Measurements from ENCODE around the gene PODXL. TPM values are rescaled to one million over a fixed set of nuclear protein-coding genes. Genes with fewer than 3 reads are reported as not detected.

The PODXL gene
- polyA plus RNA-seq, 4 donors = 0.67 to 24.2 (median 7.9) TPM

- 76 to 89% (median 84%) methylated on average over 6 of the region's 6 CpGs for WGBS, 3 donors
Observed at GRCh38 chr7:131596785-131597184, 40.4 kb upstream of the PODXL start.

GRCh38 chr7:131595699-131596098 is 39.3 kb upstream of the PODXL start:
- no peak overlapping the region for H3K27ac ChIP-seq (ENCODE audit: low read depth in 1 of 3, low read length in 2 of 3)
- WGBS, 3 donors = 88 to 90% (median 88%) methylated on average over 4 of the region's 4 CpGs
- DNase-seq (no peak), FAIRE-seq (no peak)
- no peaks in the 10 kb centered on the region for H3K27me3 ChIP-seq (ENCODE audit: control insufficient read depth in 3 of 3, insufficient read depth in 3 of 3, low read length in 3 of 3)
- H3K9me3 ChIP-seq (ENCODE audit: control insufficient read depth in 2 of 2, insufficient read depth in 1 of 2, low read depth in 1 of 2, low read length in 1 of 2) = no peaks in the 10 kb centered on the region
- no peaks in the 10 kb centered on the region for H3K36me3 ChIP-seq (ENCODE audit: control insufficient read depth in 3 of 3, insufficient read depth in 2 of 3, low read depth in 1 of 3, low read length in 3 of 3)
- no peak overlapping the region for H3K4me3 ChIP-seq (ENCODE audit: low read depth in 1 of 3, low read length in 3 of 3)
- no peaks in the 10 kb centered on the region for H3K4me1 ChIP-seq (ENCODE audit: control insufficient read depth in 3 of 3, insufficient read depth in 2 of 3, low read depth in 1 of 3, low read length in 2 of 3)

More at GRCh38 chr7:131596785-131597184, 40.4 kb upstream of the PODXL start:
- Histone ChIP-seq H3K27me3 (ENCODE audit: control insufficient read depth in 3 of 3, insufficient read depth in 3 of 3, low read length in 3 of 3) (no peaks in the 10 kb centered on the region), H3K36me3 (ENCODE audit: control insufficient read depth in 3 of 3, insufficient read depth in 2 of 3, low read depth in 1 of 3, low read length in 3 of 3) (no peaks in the 10 kb centered on the region), H3K9me3 (ENCODE audit: control insufficient read depth in 2 of 2, insufficient read depth in 1 of 2, low read depth in 1 of 2, low read length in 1 of 2) (no peaks in the 10 kb centered on the region), H3K4me3 (ENCODE audit: low read depth in 1 of 3, low read length in 3 of 3) (no peak overlapping the region), H3K27ac (ENCODE audit: low read depth in 1 of 3, low read length in 2 of 3) (no peak overlapping the region), H3K4me1 (ENCODE audit: control insufficient read depth in 3 of 3, insufficient read depth in 2 of 3, low read depth in 1 of 3, low read length in 2 of 3) (no peaks in the 10 kb centered on the region)
- DNase-seq = no peak
- FAIRE-seq = no peak

GRCh38 chr7:131591687-131592319 is 35.4 kb upstream of the PODXL start:
- Histone ChIP-seq H3K27ac (ENCODE audit: low read depth in 1 of 3, low read length in 2 of 3) (no peak overlapping the region), H3K9me3 (ENCODE audit: control insufficient read depth in 2 of 2, insufficient read depth in 1 of 2, low read depth in 1 of 2, low read length in 1 of 2) (no peaks in the 10 kb centered on the region), H3K27me3 (ENCODE audit: control insufficient read depth in 3 of 3, insufficient read depth in 3 of 3, low read length in 3 of 3) (no peaks in the 10 kb centered on the region), H3K36me3 (ENCODE audit: control insufficient read depth in 3 of 3, insufficient read depth in 2 of 3, low read depth in 1 of 3, low read length in 3 of 3) (no peaks in the 10 kb centered on the region), H3K4me3 (ENCODE audit: low read depth in 1 of 3, low read length in 3 of 3) (no peak overlapping the region), H3K4me1 (ENCODE audit: control insufficient read depth in 3 of 3, insufficient read depth in 2 of 3, low read depth in 1 of 3, low read length in 2 of 3) (peaks cover 0 to 2% (median 0%) of the 10 kb centered on the region in 3 donors)
- whole genome bisulfite sequencing, 3 donors = 69 to 73% (median 73%) methylated on average over 9 to 10 of the region's 10 CpGs
- FAIRE-seq (no peak), DNase-seq (no peak)

- H3K9me3 ChIP-seq (ENCODE audit: control insufficient read depth in 2 of 2, insufficient read depth in 1 of 2, low read depth in 1 of 2, low read length in 1 of 2) = no peaks in the 10 kb centered on the region
- WGBS, 3 donors = 85 to 92% (median 92%) methylated on average over 9 of the region's 9 CpGs
- FAIRE-seq = no peak
- H3K36me3 ChIP-seq (ENCODE audit: control insufficient read depth in 3 of 3, insufficient read depth in 2 of 3, low read depth in 1 of 3, low read length in 3 of 3) = no peaks in the 10 kb centered on the region
- H3K4me3 ChIP-seq (ENCODE audit: low read depth in 1 of 3, low read length in 3 of 3) = no peak overlapping the region
- DNase-seq = no peak
- H3K4me1 ChIP-seq (ENCODE audit: control insufficient read depth in 3 of 3, insufficient read depth in 2 of 3, low read depth in 1 of 3, low read length in 2 of 3) = peaks cover 0 to 13% (median 0%) of the 10 kb centered on the region in 3 donors
- no peak overlapping the region for H3K27ac ChIP-seq (ENCODE audit: low read depth in 1 of 3, low read length in 2 of 3)
- H3K27me3 ChIP-seq (ENCODE audit: control insufficient read depth in 3 of 3, insufficient read depth in 3 of 3, low read length in 3 of 3) = no peaks in the 10 kb centered on the region
Observed at GRCh38 chr7:131587315-131587923, 31.0 kb upstream of the PODXL start.

- Histone ChIP-seq H3K27ac (ENCODE audit: low read depth in 1 of 3, low read length in 2 of 3) (no peak overlapping the region), H3K4me3 (ENCODE audit: low read depth in 1 of 3, low read length in 3 of 3) (no peak overlapping the region), H3K27me3 (ENCODE audit: control insufficient read depth in 3 of 3, insufficient read depth in 3 of 3, low read length in 3 of 3) (no peaks in the 10 kb centered on the region), H3K9me3 (ENCODE audit: control insufficient read depth in 2 of 2, insufficient read depth in 1 of 2, low read depth in 1 of 2, low read length in 1 of 2) (no peaks in the 10 kb centered on the region), H3K36me3 (ENCODE audit: control insufficient read depth in 3 of 3, insufficient read depth in 2 of 3, low read depth in 1 of 3, low read length in 3 of 3) (no peaks in the 10 kb centered on the region), H3K4me1 (ENCODE audit: control insufficient read depth in 3 of 3, insufficient read depth in 2 of 3, low read depth in 1 of 3, low read length in 2 of 3) (peaks cover 0 to 13% (median 0%) of the 10 kb centered on the region in 3 donors)
- no peak for DNase-seq
- FAIRE-seq = no peak
- 36 to 61% (median 47%) methylated on average over 3 of the region's 3 CpGs for WGBS, 3 donors
Observed at GRCh38 chr7:131586759-131587158, 30.3 kb upstream of the PODXL start.

GRCh38 chr7:131586259-131586658 is 29.8 kb upstream of the PODXL start:
- Histone ChIP-seq H3K4me3 (ENCODE audit: low read depth in 1 of 3, low read length in 3 of 3) (no peak overlapping the region), H3K27ac (ENCODE audit: low read depth in 1 of 3, low read length in 2 of 3) (no peak overlapping the region), H3K27me3 (ENCODE audit: control insufficient read depth in 3 of 3, insufficient read depth in 3 of 3, low read length in 3 of 3) (no peaks in the 10 kb centered on the region), H3K4me1 (ENCODE audit: control insufficient read depth in 3 of 3, insufficient read depth in 2 of 3, low read depth in 1 of 3, low read length in 2 of 3) (peaks cover 0 to 13% (median 0%) of the 10 kb centered on the region in 3 donors), H3K9me3 (ENCODE audit: control insufficient read depth in 2 of 2, insufficient read depth in 1 of 2, low read depth in 1 of 2, low read length in 1 of 2) (no peaks in the 10 kb centered on the region), H3K36me3 (ENCODE audit: control insufficient read depth in 3 of 3, insufficient read depth in 2 of 3, low read depth in 1 of 3, low read length in 3 of 3) (no peaks in the 10 kb centered on the region)
- DNase-seq = peak; percentile 34 to 84
- 18 to 34% (median 26%) methylated on average over 5 of the region's 5 CpGs for WGBS, 3 donors
- no peak for FAIRE-seq

GRCh38 chr7:131583430-131583829 is 27.0 kb upstream of the PODXL start:
- peaks cover 0 to 13% (median 0%) of the 10 kb centered on the region in 3 donors for H3K4me1 ChIP-seq (ENCODE audit: control insufficient read depth in 3 of 3, insufficient read depth in 2 of 3, low read depth in 1 of 3, low read length in 2 of 3)
- no peak for FAIRE-seq

GRCh38 chr7:131581241-131582051 is 25.0 kb upstream of the PODXL start:
- no peak overlapping the region for H3K27ac ChIP-seq (ENCODE audit: low read depth in 1 of 3, low read length in 2 of 3)
- H3K4me3 ChIP-seq (ENCODE audit: low read depth in 1 of 3, low read length in 3 of 3) = no peak overlapping the region
- no peaks in the 10 kb centered on the region for H3K36me3 ChIP-seq (ENCODE audit: control insufficient read depth in 3 of 3, insufficient read depth in 2 of 3, low read depth in 1 of 3, low read length in 3 of 3)
- FAIRE-seq = no peak
- 53 to 74% (median 70%) methylated on average over 16 of the region's 16 CpGs for WGBS, 3 donors
- no peak for DNase-seq
- H3K4me1 ChIP-seq (ENCODE audit: control insufficient read depth in 3 of 3, insufficient read depth in 2 of 3, low read depth in 1 of 3, low read length in 2 of 3) = peaks cover 0 to 7% (median 0%) of the 10 kb centered on the region in 3 donors
- H3K27me3 ChIP-seq (ENCODE audit: control insufficient read depth in 3 of 3, insufficient read depth in 3 of 3, low read length in 3 of 3) = no peaks in the 10 kb centered on the region
- no peaks in the 10 kb centered on the region for H3K9me3 ChIP-seq (ENCODE audit: control insufficient read depth in 2 of 2, insufficient read depth in 1 of 2, low read depth in 1 of 2, low read length in 1 of 2)

More at GRCh38 chr7:131583430-131583829, 27.0 kb upstream of the PODXL start:
- no peak for DNase-seq
- 77 to 85% (median 81%) methylated on average over 9 of the region's 9 CpGs for WGBS, 3 donors
- no peaks in the 10 kb centered on the region for H3K9me3 ChIP-seq (ENCODE audit: control insufficient read depth in 2 of 2, insufficient read depth in 1 of 2, low read depth in 1 of 2, low read length in 1 of 2)
- no peak overlapping the region for H3K27ac ChIP-seq (ENCODE audit: low read depth in 1 of 3, low read length in 2 of 3)
- no peaks in the 10 kb centered on the region for H3K36me3 ChIP-seq (ENCODE audit: control insufficient read depth in 3 of 3, insufficient read depth in 2 of 3, low read depth in 1 of 3, low read length in 3 of 3)
- no peaks in the 10 kb centered on the region for H3K27me3 ChIP-seq (ENCODE audit: control insufficient read depth in 3 of 3, insufficient read depth in 3 of 3, low read length in 3 of 3)
- H3K4me3 ChIP-seq (ENCODE audit: low read depth in 1 of 3, low read length in 3 of 3) = no peak overlapping the region
